HepG2 (cell line): ENCODE measurements around the gene PLIN5. TPM values are rescaled to one million over a fixed set of nuclear protein-coding genes. Genes with fewer than 3 reads are reported as not detected.

Experiments
- ATAC-seq: fragments of 200-7000 bp; cut with Tn5 transposase; 3 replicates; pipeline ENCODE4 v1.9.1; 2020; ENCODE audit warnings: mild to moderate bottlenecking, moderate library complexity
- BruUV-seq: library from RNA; stranded (reverse); fragments of 400-500 nt; replicated peaks from 2 replicates; lab custom pipeline; 2021; lab: Mats Ljungman, UMichigan
- CTCF ChIA-PET: fragments of 300-600 bp; formaldehyde crosslinking; extraction: SDS; loops from one replicate; lab custom pipeline; 2021; ENCODE audit warnings: low total read pairs, inconsistent platforms, low intra/inter-chr PET ratio; lab: Yijun Ruan, JAX
- POLR2A ChIA-PET: fragments of 350-600 bp; sonication (Branson Sonifier 250); formaldehyde crosslinking; loops from one replicate; lab custom pipeline; 2020; ENCODE audit warnings: antibody characterized with exemption, inconsistent platforms; lab: Yijun Ruan, JAX
- DNase-seq: peaks from one replicate; pipeline ENCODE4 v3.0.0-alpha.2; 2015; ENCODE audit warnings: low spot score
- FAIRE-seq: peaks from 3 replicates; lab custom pipeline; 2011; peaks lifted over from hg19 to GRCh38; lab: Jason Lieb, UNC
- H2AFZ ChIP-seq: one replicate; pipeline ENCODE4 v1.6.1; 2011; ENCODE audit warnings: low read length, inconsistent platforms
- H3K27ac ChIP-seq: fragments of 300-600 bp; 3 replicates; pipeline ENCODE4 v1.8.0; 2011; ENCODE audit warnings: mixed run types, mild to moderate bottlenecking, mixed read lengths, low read length, inconsistent platforms; ENCODE audit not compliant: insufficient read depth; ENCODE audit errors: extremely low read length
- H3K27me3 ChIP-seq, 2 experiments: fragments of 200-600 bp in 1 of 2; 2 replicates in 1 of 2; 3 replicates in 1 of 2; pipeline versions ENCODE4 v1.6.0 to v1.8.0; 2011; ENCODE audit warnings: low read length in 2 of 2, mild to moderate bottlenecking in 2 of 2, moderate library complexity in 2 of 2, inconsistent platforms in 1 of 2; ENCODE audit not compliant: insufficient read depth in 2 of 2, control insufficient read depth in 1 of 2
- H3K36me3 ChIP-seq, 2 experiments: fragments of 200-600 bp in 1 of 2; replicated peaks in 1 of 2; 2 replicates in 1 of 2; 3 replicates in 1 of 2; pipeline versions ENCODE4 v1.5.1 to v1.8.0; 2011; ENCODE audit warnings: low read length in 2 of 2, inconsistent platforms in 1 of 2; ENCODE audit not compliant: insufficient read depth in 2 of 2, control insufficient read depth in 1 of 2
- H3K4me1 ChIP-seq: 2 replicates; pipeline ENCODE4 v1.5.1; 2012; ENCODE audit warnings: low read length, inconsistent platforms; ENCODE audit not compliant: insufficient read depth
- H3K4me2 ChIP-seq: 2 replicates; pipeline ENCODE4 v1.6.0; 2011; ENCODE audit warnings: low read depth, low read length, inconsistent platforms
- H3K4me3 ChIP-seq, 3 experiments: fragments of 200-600 bp in 1 of 3; sonication (generic), shearing (Covaris generic) in 1 of 3; replicated peaks in 1 of 3; 2 replicates each; pipeline ENCODE4 v1.5.1; 2011 to 2016; ENCODE audit warnings: low read length in 3 of 3, inconsistent platforms in 2 of 3, low read depth in 2 of 3, mild to moderate bottlenecking in 2 of 3, control low read depth in 1 of 3, mixed read lengths in 1 of 3; ENCODE audit not compliant: insufficient read depth in 1 of 3
- H3K79me2 ChIP-seq: one replicate; pipeline ENCODE4 v1.6.1; 2011; ENCODE audit warnings: low read length, inconsistent platforms; ENCODE audit not compliant: insufficient read depth
- H3K9ac ChIP-seq: 2 replicates; pipeline ENCODE4 v1.6.0; 2011; ENCODE audit warnings: mild to moderate bottlenecking, low read depth, low read length, inconsistent platforms; ENCODE audit not compliant: insufficient read depth
- H3K9me3 ChIP-seq: 2 replicates; pipeline ENCODE4 v1.5.1; 2012; ENCODE audit warnings: mild to moderate bottlenecking, low read length
- H4K20me1 ChIP-seq: 2 replicates; pipeline ENCODE4 v1.6.0; 2011; ENCODE audit warnings: inconsistent platforms, mild to moderate bottlenecking, low read length, moderate library complexity; ENCODE audit not compliant: insufficient read depth
- KDM5A ChIP-seq: fragments of 200-600 bp; sonication (generic); IDR thresholded peaks from 2 replicates; pipeline ENCODE4 v1.7.0; 2018; ENCODE audit warnings: antibody characterized with exemption, mild to moderate bottlenecking, low read length, borderline replicate concordance
- MTF1 ChIP-seq: sonication (generic); formaldehyde crosslinking; IDR thresholded peaks from 2 replicates; pipeline ENCODE4 v1.5.0; 2020; ENCODE audit warnings: missing genetic modification reagents
- TOPORS ChIP-seq: sonication (generic); formaldehyde crosslinking; IDR thresholded peaks from 2 replicates; pipeline ENCODE4 v1.8.0; 2023; ENCODE audit warnings: mild to moderate bottlenecking, missing genetic modification reagents
- ZNF318 ChIP-seq: sonication (generic); formaldehyde crosslinking; IDR thresholded peaks from 2 replicates; pipeline ENCODE4 v1.4.0; 2020; ENCODE audit warnings: mild to moderate bottlenecking, missing genetic modification reagents
- WGBS: methylation state at CpG from one replicate; pipeline ENCODE4 v1.1.6; 2017; ENCODE audit warnings: low lambda C conversion rate; 5-methylcytosine and 5-hydroxymethylcytosine counted together
- in situ Hi-C: cut with HindIII; loops from 2 replicates; pipeline ENCODE4 v1.10.0; 2017; ENCODE audit warnings: low pct_unique_long_range_greater_than_20kb; ENCODE audit not compliant: extremely low pct_ligation_motif_present
- intact Hi-C: fragments of 100-400 bp; cut with micrococcal nuclease; formaldehyde crosslinking; loops from one replicate; pipeline ENCODE4 v1.10.0; 2022; ENCODE audit not compliant: unreplicated experiment
- polyA plus RNA-seq, 8 experiments: library from polyadenylated mRNA; depleted of rRNA in 3 of 8; stranded (reverse) in 7 of 8; unstranded in 1 of 8; fragments of >200 nt; fragmentation: Illumina TruSeq in 4 of 8; extraction: Trizol in 4 of 8; gene quantifications; 2 replicates each; pipeline versions ENCODE4 v1.2.1 to v1.2.3, GENCODE V29; 2011 to 2016; ENCODE audit warnings: low read depth in 4 of 8, missing spikeins in 1 of 8, mixed read lengths in 1 of 8; ENCODE audit not compliant: insufficient read depth in 1 of 8
- total RNA-seq, 5 experiments: library from RNA; depleted of rRNA; stranded (reverse); fragments of >200 nt; fragmentation: Illumina TruSeq; extraction: Trizol; gene quantifications; 2 replicates each; pipeline ENCODE4 v1.2.3, GENCODE V29; 2016; ENCODE audit warnings: low read depth in 1 of 5
- TF ChIP-seq, protein P1 (sequence below): sonication (generic); formaldehyde crosslinking; IDR thresholded peaks from 2 replicates; pipeline ENCODE4 v1.5.0; 2020; ENCODE audit warnings: mild to moderate bottlenecking, low read depth, missing genetic modification reagents, borderline replicate concordance

The PLIN5 gene
- total and polyA plus RNA-seq, 2 of the 13 experiments (the other 11 are each of a cell fraction or from before 2014, with no cell fraction given), result 1.8 to 4.8 TPM

DNA sequence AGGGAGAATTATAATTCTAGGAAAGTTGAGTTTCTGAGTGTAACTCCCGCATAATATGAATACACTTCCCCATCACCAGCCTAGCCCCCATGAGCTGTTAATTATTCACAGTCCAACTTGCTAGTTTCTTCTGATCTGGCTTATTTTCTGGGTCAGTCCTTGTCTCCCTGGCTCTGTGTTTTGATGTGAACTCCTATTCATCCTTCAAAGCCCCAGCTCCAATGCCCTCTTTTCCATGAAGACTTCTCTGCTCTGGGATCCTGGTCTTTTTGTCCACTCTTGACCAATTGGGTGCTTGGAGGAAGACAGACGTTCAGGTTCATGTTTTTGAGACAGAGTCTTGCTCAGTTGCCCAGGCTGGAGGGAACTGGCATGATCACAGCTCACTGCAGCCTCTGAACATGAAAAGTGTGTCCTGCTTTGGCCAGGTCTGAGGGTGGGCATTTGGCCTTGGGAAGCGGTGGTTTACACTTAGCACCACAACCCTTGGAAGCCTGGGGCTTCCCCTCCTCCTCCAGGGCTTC is 4.2 kb upstream of the PLIN5 start (continued):
- no peak for TF ChIP-seq ZNF318
- TF ChIP-seq, protein P1, sequence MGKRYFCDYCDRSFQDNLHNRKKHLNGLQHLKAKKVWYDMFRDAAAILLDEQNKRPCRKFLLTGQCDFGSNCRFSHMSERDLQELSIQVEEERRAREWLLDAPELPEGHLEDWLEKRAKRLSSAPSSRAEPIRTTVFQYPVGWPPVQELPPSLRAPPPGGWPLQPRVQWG (CRISPR knock-in tag), result no peak

- FAIRE-seq (no peak), DNase-seq (no peak), ATAC-seq (no peak)
- ChIA-PET POLR2A (interaction anchor here (0.5 to 2.0 kb wide), 6 partner anchors 12 to 158 kb away, joined by 3 to 9 read pairs (median 4); partner anchors contain the start of gene PLIN4), CTCF (no interaction called here)
- Histone ChIP-seq H3K4me2 (peak overlapping the region; percentile 81), H3K4me1 (peaks cover 80% of the 10 kb centered on the region), H3K79me2 (peaks cover 5% of the 10 kb centered on the region), H3K9me3 (no peaks in the 10 kb centered on the region), H2AFZ (no peak overlapping the region), H3K36me3 (no peaks in the 10 kb centered on the region), H3K9ac (no peak overlapping the region), H4K20me1 (peaks cover 6% of the 10 kb centered on the region; the same call in 1 of the 2 replicates), H3K27me3 (no peaks in the 10 kb centered on the region), H3K27ac (no peak overlapping the region), H3K4me3 (peak overlapping the region in 1 of 3 experiments; percentile 8; a peak in 1 of 6 replicates)
- 95% methylated on average over 8 of the region's 13 CpGs for WGBS
- intact Hi-C loops (loop anchor here (5.0 kb wide), 1 partner anchor 66 kb away; the partner anchor contains the start of gene HDGFL2), in situ Hi-C loops (no loop called here)
- no TSS peak for BruUV-seq
- no peak for TF ChIP-seq TOPORS (CRISPR knock-in tag)
- TF ChIP-seq KDM5A, result no peak
- no peak for TF ChIP-seq MTF1 (CRISPR knock-in tag)
Measured at GRCh38 chr19:4538601-4538954, 3.6 kb upstream of the PLIN5 start.
